HG03066 (cell line): Measurements from ENCODE around the gene PDE6G.
"Not testable (repeated sequence)": the region's sequence is repeated elsewhere in the genome, so short reads cannot be mapped to it uniquely, and the experiment has no call there.

Experiments used
- ATAC-seq: cut with Tn5 transposase; IDR thresholded peaks from one replicate; pipeline ENCODE4 v1.9.1; 2021; ENCODE audit warnings: low read depth; ENCODE audit not compliant: unreplicated experiment

Gene PDE6G

GRCh38 chr17:81687770-81688541, 31.6 kb upstream of the PDE6G start:
- no peak for ATAC-seq

- ATAC-seq, result no peak
These were observed 30.3 kb upstream of the PDE6G start for GRCh38 chr17:81686614-81687013.

DNA sequence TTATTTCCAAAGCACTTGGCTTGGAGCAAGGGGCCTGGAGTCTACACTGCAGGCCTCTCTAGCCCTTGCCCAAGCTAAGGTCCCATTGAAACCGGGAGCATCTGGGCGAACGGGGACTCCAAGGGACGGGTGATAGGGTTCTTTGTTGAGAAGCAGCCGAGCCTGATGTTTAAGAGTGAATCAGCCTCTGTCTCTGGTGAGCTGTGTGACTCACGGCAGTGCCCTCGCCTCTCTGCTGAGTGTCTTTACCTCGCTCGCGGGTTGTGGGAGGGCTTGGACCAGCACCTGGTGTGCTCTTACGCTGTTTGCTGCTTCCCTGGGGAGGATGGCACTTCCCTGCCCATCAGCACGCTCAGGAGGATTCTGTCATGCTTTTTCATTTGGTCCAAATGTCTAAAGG, 28.8 kb upstream of the PDE6G start:
- no peak for ATAC-seq

GRCh38 chr17:81684442-81684911, 28.1 kb upstream of the PDE6G start:
- peak; percentile 4 for ATAC-seq

- peak; percentile 98 for ATAC-seq
These were observed 27.5 kb upstream of the PDE6G start, which contains the start of the genes ARL16 and HGS for GRCh38 chr17:81683584-81684441. Gene ARL16 (minus strand): TSS chr17:81683797. CDS start chr17:81683753, 44 bp downstream. Gene HGS (plus strand): TSS chr17:81684011. CDS start chr17:81684067, 56 bp downstream.

DNA sequence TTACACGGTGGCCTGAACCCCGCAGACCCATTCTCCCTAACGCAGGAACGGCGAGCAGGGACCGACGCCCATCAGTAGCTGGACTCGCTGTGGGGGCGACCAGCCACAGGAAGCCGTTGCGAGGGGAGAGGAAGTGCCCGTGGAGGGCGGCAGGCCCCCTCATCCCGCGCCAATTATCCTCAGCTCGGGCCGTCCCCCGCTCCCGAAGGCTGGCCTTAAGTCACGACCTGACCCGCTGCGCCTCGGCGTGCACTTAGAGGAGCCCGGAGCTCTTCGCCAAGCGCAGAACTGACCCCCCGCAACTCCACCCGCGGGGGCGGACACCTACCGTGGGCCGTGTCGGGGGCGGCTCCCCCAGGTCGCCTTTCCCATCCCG, 26.9 kb upstream of the PDE6G start:
- ATAC-seq, result peak; percentile 3

- ATAC-seq, result no peak
These were observed 26.3 kb upstream of the PDE6G start for GRCh38 chr17:81682565-81683207.

DNA sequence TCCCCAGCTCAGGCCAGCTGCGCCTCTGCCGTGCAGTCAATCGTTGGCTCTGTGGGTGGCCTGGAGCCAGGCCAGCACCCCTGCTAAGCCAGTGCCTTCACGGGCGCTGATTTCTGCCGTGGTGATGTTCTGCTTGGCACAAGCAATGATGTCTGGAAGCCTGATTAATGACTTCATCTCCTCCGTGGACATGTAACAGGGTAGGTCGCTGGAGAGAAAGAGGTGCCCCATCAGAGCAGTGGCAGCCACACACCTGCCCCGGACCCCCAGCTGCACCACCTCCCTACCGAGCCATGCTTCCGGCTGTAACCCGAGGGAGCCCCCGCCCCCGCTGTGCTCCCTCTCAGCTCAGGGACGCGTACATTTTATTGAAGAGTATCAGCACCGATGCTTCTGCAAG, 25.3 kb upstream of the PDE6G start:
- no peak for ATAC-seq

- ATAC-seq, result no peak
These were observed 23.8 kb upstream of the PDE6G start for GRCh38 chr17:81680150-81680549.

- ATAC-seq, result no peak
These were observed 20.6 kb upstream of the PDE6G start for GRCh38 chr17:81676906-81677305.

DNA sequence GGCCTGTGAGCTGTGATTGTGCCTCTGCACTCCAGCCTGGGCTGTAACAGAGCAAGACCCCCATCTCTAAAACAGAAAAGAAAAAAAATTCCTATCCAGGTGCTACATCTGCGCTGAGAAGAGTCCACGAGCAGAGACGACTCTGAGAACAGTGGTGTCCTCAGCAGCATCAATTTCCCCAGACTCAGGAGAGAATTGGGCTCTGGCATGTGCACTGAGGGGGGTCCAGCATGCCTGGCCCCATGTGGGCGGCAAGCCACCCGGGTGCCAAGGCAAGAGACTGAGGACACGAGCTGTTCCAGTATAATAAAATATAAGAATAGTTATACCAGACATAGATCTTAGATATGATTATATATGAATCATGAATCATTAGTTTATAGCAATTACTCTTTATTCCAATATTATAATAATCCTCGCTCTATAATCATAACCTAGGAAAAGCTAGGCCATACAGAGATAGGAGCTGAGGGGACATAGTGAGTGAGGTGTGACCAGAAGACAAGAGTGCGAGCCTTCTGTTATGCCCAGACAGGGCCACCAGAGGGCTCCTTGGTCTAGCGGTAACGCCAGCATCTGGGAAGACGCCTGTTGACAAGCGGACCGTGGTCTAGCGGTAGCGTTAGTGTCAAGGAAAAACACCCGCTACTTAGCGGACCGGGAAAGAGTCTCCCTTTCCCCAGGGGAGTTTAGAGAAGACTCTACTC, 19.3 kb upstream of the PDE6G start:
- not testable (repeated sequence) for ATAC-seq

- ATAC-seq, result no peak
These were observed 17.4 kb upstream of the PDE6G start for GRCh38 chr17:81673561-81674258.

GRCh38 chr17:81672954-81673353, 16.6 kb upstream of the PDE6G start:
- ATAC-seq, result no peak

DNA sequence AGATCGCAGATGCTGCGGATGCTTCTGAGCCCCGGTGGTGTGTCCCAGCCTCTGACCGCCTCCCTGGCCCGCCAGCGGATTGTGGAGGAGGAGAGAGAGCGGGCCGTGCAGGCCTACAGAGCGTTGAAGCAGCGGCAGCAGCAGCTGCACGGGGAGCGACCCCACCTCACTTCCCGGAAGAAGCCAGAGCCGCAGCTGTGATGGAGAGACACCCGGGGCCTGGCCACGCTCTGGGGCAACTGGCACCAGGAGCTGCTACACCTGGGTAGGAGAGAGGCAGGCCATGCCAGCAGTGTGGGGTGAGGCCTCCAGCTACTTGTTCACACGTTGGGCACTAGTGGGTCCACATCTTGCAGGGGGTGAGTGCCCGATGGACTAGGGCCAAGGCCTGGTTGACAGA, 16.2 kb upstream of the PDE6G start:
- no peak for ATAC-seq

DNA sequence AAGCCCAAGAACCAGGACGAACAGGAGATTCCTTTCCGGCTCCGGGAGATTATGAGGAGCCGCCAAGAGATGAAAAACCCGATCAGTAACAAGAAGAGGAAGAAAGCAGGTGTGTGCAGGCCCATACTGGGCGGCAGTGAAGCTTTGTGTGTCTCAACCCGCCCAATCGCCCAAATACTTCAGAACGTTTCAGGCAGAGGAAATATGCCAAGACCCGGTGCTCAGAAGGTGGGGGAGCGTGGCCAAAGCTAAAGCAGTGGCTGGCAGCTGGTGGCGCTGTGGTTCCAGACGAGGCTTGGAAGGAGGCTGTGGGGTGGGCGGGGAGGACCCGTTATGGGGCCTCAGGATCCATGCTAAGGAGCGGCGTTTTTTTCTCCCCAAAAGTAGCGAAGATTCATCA, 11.4 kb upstream of the PDE6G start:
- ATAC-seq, result no peak

DNA sequence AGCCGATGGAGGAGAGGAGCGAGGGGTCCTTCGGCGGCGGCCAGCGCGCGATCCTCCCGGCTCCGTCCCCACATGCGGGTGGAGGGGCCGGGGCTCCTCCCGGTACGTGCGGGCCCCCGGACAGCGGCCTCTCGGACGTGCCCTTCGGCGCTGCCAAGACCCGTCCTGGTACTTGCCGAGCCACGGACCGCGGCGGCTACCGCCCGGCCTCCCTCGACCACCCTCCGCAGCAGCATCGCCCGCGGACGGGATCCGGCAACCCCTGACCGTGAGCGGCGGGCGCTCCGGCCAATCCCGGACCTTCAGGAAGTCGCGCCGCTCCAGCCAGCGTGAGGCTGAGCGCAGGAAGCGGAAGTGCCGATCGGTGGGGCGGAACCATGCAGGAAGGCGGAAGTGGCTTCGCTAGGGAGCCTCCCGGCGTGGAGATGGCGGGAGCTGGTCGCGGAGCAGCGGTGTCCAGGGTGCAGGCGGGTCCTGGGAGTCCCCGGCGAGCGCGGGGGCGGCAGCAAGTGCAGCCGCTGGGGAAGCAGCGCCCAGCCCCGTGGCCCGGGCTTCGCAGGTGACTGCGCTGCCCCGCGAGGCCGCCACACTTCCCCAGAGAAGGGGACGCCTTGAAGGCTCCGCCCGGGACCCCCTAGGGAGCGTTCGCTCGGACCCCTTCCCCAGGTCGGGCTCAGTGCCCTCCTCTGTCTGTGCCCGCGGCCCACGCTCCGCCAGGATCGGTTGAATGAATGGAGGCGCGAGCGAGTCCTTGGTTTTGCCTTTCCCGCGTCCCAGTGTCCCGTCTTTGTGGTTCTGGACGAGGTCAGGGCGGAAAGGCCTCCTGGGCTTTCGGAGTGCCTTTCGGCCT, 10.2 kb upstream of the PDE6G start, which contains the start of the genes CCDC137 and OXLD1:
Gene CCDC137 (plus strand): TSS at position 396 of the 850 bp plus-strand sequence. CDS start 30 bp downstream, at position 426.
Gene OXLD1 (minus strand): TSS at position 264 of the 850 bp plus-strand sequence. CDS start 28 bp downstream, at position 236.
- ATAC-seq, result peak; percentile 95

DNA sequence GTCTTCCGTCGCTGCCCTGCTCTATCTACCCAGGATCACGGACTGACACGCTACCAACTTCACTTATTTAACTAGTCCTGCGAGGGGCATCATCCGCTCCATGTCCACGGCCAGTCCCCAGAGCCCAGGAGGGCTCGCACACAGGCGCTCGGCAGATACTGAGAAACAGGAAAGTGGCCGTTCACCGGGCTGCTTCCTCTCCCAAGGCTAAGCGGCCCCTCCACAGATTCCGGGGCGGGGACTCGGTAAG, 9.7 kb upstream of the PDE6G start:
- ATAC-seq, result peak; percentile 21

GRCh38 chr17:81665205-81666091, 9.1 kb upstream of the PDE6G start:
- ATAC-seq, result no peak
